SK-N-MC (cell line): Measurements from ENCODE around the gene CD36.

Experiments
- EZH2 ChIP-seq: fragments of 200-600 bp; sonication (generic); IDR thresholded peaks from one replicate; pipeline ENCODE4 v1.6.1; 2017; ENCODE audit warnings: antibody characterized with exemption
- FOXP2 ChIP-seq: optimal IDR thresholded peaks from 2 replicates; pipeline ENCODE3; 2011; ENCODE audit warnings: mild to moderate bottlenecking, moderate library complexity; ENCODE audit not compliant: insufficient read depth; ENCODE audit errors: extremely low read length, control extremely low read depth
- POLR2AphosphoS5 ChIP-seq: IDR thresholded peaks from 2 replicates; pipeline ENCODE4 v1.6.1; 2012; ENCODE audit warnings: mild to moderate bottlenecking, low read depth, low read length, borderline replicate concordance

- TF ChIP-seq EZH2 (no peak), POLR2AphosphoS5 (no peak), FOXP2 (no peak)
Observed at GRCh38 chr7:80624763-80625162, 13.7 kb upstream of the CD36 start.
